SIG-M5 treated with dmso at 0.1 percent for 504 hours (cell line): ENCODE measurements around the gene ST6GALNAC1.

Source experiments
- DNase-seq: peaks from one replicate; lab custom pipeline; 2025; ENCODE audit not compliant: unreplicated experiment; lab: John Stamatoyannopoulos, UW

The ST6GALNAC1 gene

GRCh38 chr17:76581515-76581914 lies 62.0 kb downstream of the ST6GALNAC1 start:
- no peak for DNase-seq

GRCh38 chr17:76579281-76579680 lies 64.3 kb downstream of the ST6GALNAC1 start:
- peak; percentile 42 for DNase-seq

DNA sequence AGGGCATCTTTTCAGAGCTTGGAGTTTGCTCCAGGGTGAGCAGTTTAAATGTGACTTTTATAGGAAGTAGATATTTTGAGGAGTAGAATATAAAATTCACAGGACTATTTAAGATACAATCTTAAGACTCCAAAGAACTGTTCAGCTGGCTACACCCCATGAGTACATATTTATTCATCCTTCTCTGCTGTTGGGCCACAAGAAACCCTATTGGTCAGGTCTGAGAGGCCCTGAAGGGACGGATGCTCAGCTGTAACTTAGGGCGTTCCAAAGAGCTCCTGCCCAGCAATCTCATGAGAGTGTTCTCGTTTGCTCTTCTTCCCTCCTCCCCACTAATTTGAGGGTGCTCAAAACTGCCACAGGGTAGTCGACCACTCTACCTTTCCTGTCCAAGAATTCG lies 65.2 kb downstream of the ST6GALNAC1 start:
- DNase-seq, result peak; percentile 63

DNA sequence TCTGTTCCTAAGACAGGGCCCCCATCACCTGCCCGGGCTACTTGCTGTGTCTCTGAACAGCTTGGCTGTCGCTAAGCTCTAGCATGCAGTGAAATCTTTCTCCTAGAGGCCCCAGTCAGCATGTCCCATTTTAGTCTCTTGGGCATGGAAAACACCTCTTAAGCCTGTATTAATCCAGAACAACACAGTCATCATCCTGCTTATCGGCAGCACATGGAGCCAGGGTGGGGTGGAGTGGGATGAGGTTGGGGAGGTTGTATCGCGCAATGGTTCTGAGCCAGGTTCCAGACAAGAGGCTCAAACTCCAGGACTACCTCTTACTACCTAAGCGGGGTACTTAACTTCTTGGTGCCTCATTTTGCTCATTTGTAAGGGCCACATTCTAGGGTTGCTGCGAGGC lies 65.7 kb downstream of the ST6GALNAC1 start:
- DNase-seq, result no peak

DNA sequence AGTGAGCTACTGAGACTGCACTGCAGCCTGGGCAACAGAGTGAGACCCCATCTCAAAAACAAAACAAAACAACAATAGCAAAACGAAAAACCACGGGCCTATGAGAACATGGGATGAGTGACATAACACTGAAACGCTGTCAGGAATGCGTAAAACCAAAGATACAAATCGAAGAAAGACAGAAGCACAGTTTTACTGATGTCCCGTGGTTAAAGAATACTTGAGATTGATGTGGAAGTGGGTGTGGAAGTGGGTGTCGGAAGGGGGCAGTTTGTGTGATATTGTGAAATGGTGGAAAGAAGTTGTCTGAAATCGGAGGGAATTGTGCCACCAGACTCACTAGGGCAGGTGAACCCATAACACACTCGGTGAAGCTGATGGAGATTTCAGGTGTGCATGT lies 67.4 kb downstream of the ST6GALNAC1 start:
- no peak for DNase-seq

- DNase-seq, result no peak
Observed at GRCh38 chr17:76575570-76575969, 68.0 kb downstream of the ST6GALNAC1 start.
